ENCODE results near the gene IFIT1B. TPM values are rescaled to one million over a fixed set of nuclear protein-coding genes. Genes with fewer than 3 reads are reported as not detected.

The IFIT1B gene
- total RNA-seq, 1 experiment from 2014 or later, result not detected

- TF ChIP-seq POLR2A (IDR thresholded peaks at IDR 0.05; ENCODE audit: borderline replicate concordance, extremely low read depth, insufficient read depth, insufficient read length) (peak; percentile 69), TCF7L2 (IDR thresholded peaks at IDR 0.05; ENCODE audit: borderline replicate concordance, extremely low read depth, insufficient read depth, insufficient read length) (no peak), SIN3A (IDR thresholded peaks at IDR 0.05; ENCODE audit: low read depth) (peak; percentile 70), SP1 (IDR thresholded peaks at IDR 0.05; ENCODE audit: low read depth) (no peak)
Measured at GRCh38 chr10:89414146-89414878, 36.5 kb downstream of the IFIT1B start, which contains the start of gene IFIT5 (continued).

DNA sequence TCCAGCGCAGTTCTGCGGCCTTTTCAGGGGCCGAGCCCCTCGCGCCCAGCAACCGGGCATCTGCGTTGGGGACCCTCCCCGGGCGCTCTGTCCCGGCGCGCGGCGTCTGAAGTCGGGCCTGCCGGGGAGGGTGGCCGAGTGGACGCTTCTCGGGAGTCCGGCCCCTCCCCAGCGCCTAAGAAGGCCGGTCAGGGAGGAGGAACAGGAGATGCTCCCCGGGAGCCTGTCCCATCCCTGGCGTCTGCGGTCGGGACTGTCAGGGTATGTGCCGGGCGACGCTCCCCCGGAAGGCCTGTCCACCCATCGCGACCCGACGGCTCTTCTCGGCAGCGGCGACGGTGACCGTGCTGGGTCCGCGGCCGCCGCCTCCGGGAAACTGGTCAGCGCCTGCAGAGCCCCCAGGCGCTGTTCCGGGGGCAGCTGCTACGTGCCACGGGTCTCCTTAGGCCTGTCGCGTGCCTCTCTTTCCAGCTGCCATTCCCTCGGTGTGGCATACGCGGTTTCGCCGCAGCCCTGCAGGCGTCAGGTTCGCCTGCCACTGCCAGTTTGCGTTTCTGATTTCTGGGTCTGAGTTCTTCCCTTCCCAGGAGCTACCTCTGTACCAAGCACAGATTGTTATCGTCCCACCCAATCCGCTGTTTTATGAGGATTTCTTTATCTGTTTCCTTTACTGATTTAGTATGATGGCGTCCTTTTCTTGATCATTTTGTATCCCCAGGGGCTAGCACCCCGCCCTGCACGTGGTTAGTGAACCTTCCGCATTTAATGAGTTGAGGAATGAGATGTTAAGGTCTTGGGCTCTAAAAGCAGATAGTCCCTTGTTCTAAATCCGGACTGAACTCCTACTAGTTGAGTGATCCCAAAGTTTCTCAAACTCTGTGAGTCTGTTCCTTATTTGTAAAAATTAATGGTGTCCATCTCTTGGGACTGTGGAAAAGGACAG is 37.3 kb downstream of the IFIT1B start:
- H3K9me3 ChIP-seq (ENCODE audit: control insufficient read depth in 1 of 2, insufficient read depth in 1 of 2, low read depth in 1 of 2, low read length in 2 of 2), result no peaks in the 10 kb centered on the region; a peak in 1 of 4 replicates
- CTCF ChIA-PET, result interaction anchor here (1.0 kb wide), 1 partner anchor 198 kb away, joined by 4 read pairs; no protein-coding TSS in a partner anchor
- TF ChIP-seq, protein P1, sequence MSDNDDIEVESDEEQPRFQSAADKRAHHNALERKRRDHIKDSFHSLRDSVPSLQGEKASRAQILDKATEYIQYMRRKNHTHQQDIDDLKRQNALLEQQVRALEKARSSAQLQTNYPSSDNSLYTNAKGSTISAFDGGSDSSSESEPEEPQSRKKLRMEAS (IDR thresholded peaks at IDR 0.05), result peak; percentile 84
- TF ChIP-seq RAD21 (IDR thresholded peaks at IDR 0.05; ENCODE audit: low read depth), result no peak
- TF ChIP-seq ZBTB33 (IDR thresholded peaks at IDR 0.05; ENCODE audit: extremely low read depth, insufficient replicate concordance, low read length), result no peak
- no peak for TF ChIP-seq EZH2 (IDR thresholded peaks at IDR 0.05)
- no peak for TF ChIP-seq FOSL1 (IDR thresholded peaks at IDR 0.05; ENCODE audit: low read depth)
- TF ChIP-seq ELF1 (IDR thresholded peaks at IDR 0.05; ENCODE audit: borderline replicate concordance, low read depth), result no peak
- TF ChIP-seq ZFX (IDR thresholded peaks at IDR 0.05), result peak; percentile 99
- 0 out of 2 replicates have a peak, but pooled peaks have one; percentile 13 for TF ChIP-seq POLR2AphosphoS5 (IDR thresholded peaks at IDR 0.05; ENCODE audit: low read depth, low read length)
- RAD21 ChIA-PET (ENCODE audit: low non-redundant PET in 1 of 2, low total read pairs in 2 of 2, uncharacterized antibody in 2 of 2, unreplicated experiment in 2 of 2), result no interaction called here
- H3K79me2 ChIP-seq (ENCODE audit: insufficient read depth, low read length), result peaks cover 36% of the 10 kb centered on the region
- ATAC-seq (peak; percentile 79), DNase-seq (ENCODE audit: low read depth, low spot score) (no peak)
- peak overlapping the region; percentile 66 for H3K27ac ChIP-seq (ENCODE audit: low read depth, low read length)
- H3K4me1 ChIP-seq (ENCODE audit: control insufficient read depth in 1 of 2, insufficient read depth in 2 of 2, low read length in 2 of 2), result peaks cover 7 to 14% of the 10 kb centered on the region in 2 experiments; a peak in 3 of 4 replicates
- BruUV-seq (replicated peaks), result no TSS peak
- intact Hi-C loops (cut with micrococcal nuclease), result no loop called here
- H3K9ac ChIP-seq (ENCODE audit: low read length), result peak overlapping the region; percentile 73
- peaks cover 7 to 15% of the 10 kb centered on the region in 2 experiments; a peak in 2 of 4 replicates for H3K36me3 ChIP-seq (ENCODE audit: control insufficient read depth in 1 of 2, insufficient read depth in 2 of 2, low read length in 2 of 2)
- H3K4me3 ChIP-seq (replicated peaks in 1 of 2; ENCODE audit: low read depth in 1 of 2, low read length in 2 of 2), result peak overlapping the region; percentile 66 to 78
- POLR2A ChIA-PET, result interaction anchor here (1.4 kb wide), 1 partner anchor 23 kb away, joined by 7 read pairs; the partner anchor contains the start of gene IFIT1
- no peaks in the 10 kb centered on the region for H4K20me1 ChIP-seq (ENCODE audit: insufficient read depth)
- H3K27me3 ChIP-seq (ENCODE audit: insufficient read depth, low read length), result no peaks in the 10 kb centered on the region
- peak overlapping the region; percentile 90 for H3K4me2 ChIP-seq (ENCODE audit: low read length)
- H2AFZ ChIP-seq (ENCODE audit: low read depth, low read length, poor library complexity, severe bottlenecking), result peak overlapping the region; percentile 76
- H3K9me2 ChIP-seq (ENCODE audit: insufficient read depth), result no peaks in the 10 kb centered on the region

Measured in HCT116 (cell line).